ENCODE measurements around the gene ZNF462. TPM values are rescaled to one million over a fixed set of nuclear protein-coding genes. Genes with fewer than 3 reads are reported as not detected.
"Not testable (repeated sequence)": the region's sequence is repeated elsewhere in the genome, so short reads cannot be mapped to it uniquely, and the experiment has no call there.

Gene ZNF462
- total and polyA plus RNA-seq, 2 of the 4 experiments (the other 2 are of a cell fraction) = 6.1 to 18.8 TPM

DNA sequence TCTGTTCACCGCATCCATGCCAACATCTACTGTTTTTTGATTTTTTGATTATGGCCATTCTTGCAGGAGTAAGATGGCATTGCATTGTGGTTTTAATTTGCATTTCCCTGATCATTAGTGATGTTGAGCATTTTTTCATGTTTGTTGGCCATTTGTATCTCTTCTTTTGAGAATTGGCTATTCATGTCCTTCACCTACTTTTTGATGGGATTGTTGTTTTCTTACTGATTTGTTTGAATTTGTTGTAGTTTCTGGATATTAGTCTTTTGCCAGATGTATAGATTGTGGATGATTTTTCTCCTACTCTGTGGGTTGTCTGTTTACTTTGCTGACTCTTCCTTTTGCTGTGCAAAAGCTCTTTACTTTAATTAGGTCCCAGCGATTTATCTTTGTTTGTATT lies 37.6 kb downstream of the ZNF462 start:
- POLR2A ChIA-PET (ENCODE audit: unreplicated experiment); H3K18ac ChIP-seq (ENCODE audit: low read depth, low read length); H4K8ac ChIP-seq (ENCODE audit: low read depth in 2 of 2, low read length in 2 of 2); H4K91ac ChIP-seq (ENCODE audit: insufficient read depth, low read depth, low read length); H2BK20ac ChIP-seq (ENCODE audit: low read depth, low read length); H3K14ac ChIP-seq (replicated peaks; ENCODE audit: low read depth, low read length); H4K5ac ChIP-seq (ENCODE audit: low read depth, low read length); ATAC-seq (ENCODE audit: low read depth); H3K4me2 ChIP-seq (ENCODE audit: low read depth, low read length); H2BK15ac ChIP-seq (ENCODE audit: low read depth, low read length); H3K23ac ChIP-seq (ENCODE audit: low read depth, low read length); dilution Hi-C loops (cut with HindIII; ENCODE audit: low sequenced_read_pairs, unreplicated experiment); H2BK120ac ChIP-seq (ENCODE audit: low read depth, low read length); H4K20me1 ChIP-seq (ENCODE audit: insufficient read depth, low read length); H2BK5ac ChIP-seq (ENCODE audit: low read depth, low read length, poor library complexity, severe bottlenecking); H3K56ac ChIP-seq (ENCODE audit: extremely low read depth, insufficient read depth, low read length); H3K4ac ChIP-seq (ENCODE audit: low read depth, low read length); H3K4me1 ChIP-seq (ENCODE audit: control insufficient read depth, insufficient read depth, low read length); H3K36me3 ChIP-seq (ENCODE audit: control insufficient read depth, insufficient read depth, low read length); H3K27ac ChIP-seq (ENCODE audit: insufficient read depth, low read length); DNase-seq; CTCF ChIA-PET; H2AK5ac ChIP-seq (ENCODE audit: low read depth, low read length); H2AK9ac ChIP-seq (replicated peaks; ENCODE audit: low read depth, low read length, poor library complexity); H3K9me3 ChIP-seq (ENCODE audit: control insufficient read depth, insufficient read depth, low read length); in situ Hi-C loops (cut with MboI; ENCODE audit: low sequenced_read_pairs); H3K9me1 ChIP-seq (ENCODE audit: insufficient read depth, low read length); intact Hi-C loops (cut with micrococcal nuclease); H3K4me3 ChIP-seq (ENCODE audit: insufficient read depth, low read depth, low read length); BruUV-seq (replicated peaks); H2AFZ ChIP-seq (replicated peaks; ENCODE audit: low read length, poor library complexity); H3K27me3 ChIP-seq (ENCODE audit: control insufficient read depth, insufficient read depth, low read length); H3K9ac ChIP-seq (ENCODE audit: low read depth, low read length): not testable (repeated sequence)
- WGBS, 2 experiments (ENCODE audit: extremely low coverage in 2 of 2, insufficient read length in 1 of 2) = no CpG with 5 or more reads among the region's 2 CpGs
- peaks cover 27 to 34% of the 10 kb centered on the region in 2 experiments for H3K79me1 ChIP-seq (ENCODE audit: low read depth in 1 of 2, low read length in 2 of 2)
